ENCODE results near the gene PIBF1.

DNA sequence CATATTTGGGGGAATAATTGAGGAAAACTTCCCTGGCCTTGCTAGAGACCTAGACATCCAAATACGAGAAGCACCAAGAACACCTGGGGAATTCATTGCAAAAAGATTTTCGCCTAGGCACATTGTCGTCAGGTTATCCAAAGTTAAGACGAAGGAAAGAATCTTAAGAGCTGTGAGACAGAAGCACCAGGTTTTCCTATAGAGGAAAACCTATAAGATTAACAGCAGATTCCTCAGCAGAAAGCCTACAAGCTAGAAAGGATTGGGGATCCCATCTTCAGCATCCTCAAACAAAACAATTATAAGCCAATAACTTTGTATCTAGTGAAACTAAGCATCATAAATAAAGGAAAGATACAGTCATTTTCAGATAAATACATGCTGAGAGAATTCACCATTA is 114.9 kb downstream of the PIBF1 start:
- TF ChIP-seq POLR2AphosphoS5 (IDR thresholded peaks at IDR 0.05; ENCODE audit: low read length) (no peak), SRF (IDR thresholded peaks at IDR 0.05; ENCODE audit: low read depth in 2 of 2, low read length in 2 of 2) (no peak), IKZF1 (conservative IDR thresholded peaks at IDR 0.05) (no peak)
- TF ChIP-seq, protein P1, sequence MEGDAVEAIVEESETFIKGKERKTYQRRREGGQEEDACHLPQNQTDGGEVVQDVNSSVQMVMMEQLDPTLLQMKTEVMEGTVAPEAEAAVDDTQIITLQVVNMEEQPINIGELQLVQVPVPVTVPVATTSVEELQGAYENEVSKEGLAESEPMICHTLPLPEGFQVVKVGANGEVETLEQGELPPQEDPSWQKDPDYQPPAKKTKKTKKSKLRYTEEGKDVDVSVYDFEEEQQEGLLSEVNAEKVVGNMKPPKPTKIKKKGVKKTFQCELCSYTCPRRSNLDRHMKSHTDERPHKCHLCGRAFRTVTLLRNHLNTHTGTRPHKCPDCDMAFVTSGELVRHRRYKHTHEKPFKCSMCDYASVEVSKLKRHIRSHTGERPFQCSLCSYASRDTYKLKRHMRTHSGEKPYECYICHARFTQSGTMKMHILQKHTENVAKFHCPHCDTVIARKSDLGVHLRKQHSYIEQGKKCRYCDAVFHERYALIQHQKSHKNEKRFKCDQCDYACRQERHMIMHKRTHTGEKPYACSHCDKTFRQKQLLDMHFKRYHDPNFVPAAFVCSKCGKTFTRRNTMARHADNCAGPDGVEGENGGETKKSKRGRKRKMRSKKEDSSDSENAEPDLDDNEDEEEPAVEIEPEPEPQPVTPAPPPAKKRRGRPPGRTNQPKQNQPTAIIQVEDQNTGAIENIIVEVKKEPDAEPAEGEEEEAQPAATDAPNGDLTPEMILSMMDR (IDR thresholded peaks at IDR 0.05 in 2 of 3, conservative IDR thresholded peaks at IDR 0.05 in 1 of 3; ENCODE audit: control insufficient read depth in 2 of 3, extremely low read depth in 1 of 3, insufficient read depth in 1 of 3, low read depth in 3 of 3, low read length in 3 of 3) = no peak

Data from GM12878 (cell line).